Activated CD4-positive, CD25-positive, alpha-beta regulatory T cell (primary cell): ENCODE measurements around the gene TADA2B.
"Not testable (repeated sequence)": the region's sequence is repeated elsewhere in the genome, so short reads cannot be mapped to it uniquely, and the experiment has no call there.

Experiments
- DNase-seq, 4 experiments: peaks; one replicate each; lab custom pipeline; 2025; lab: John Stamatoyannopoulos, UW

TADA2B gene

DNA sequence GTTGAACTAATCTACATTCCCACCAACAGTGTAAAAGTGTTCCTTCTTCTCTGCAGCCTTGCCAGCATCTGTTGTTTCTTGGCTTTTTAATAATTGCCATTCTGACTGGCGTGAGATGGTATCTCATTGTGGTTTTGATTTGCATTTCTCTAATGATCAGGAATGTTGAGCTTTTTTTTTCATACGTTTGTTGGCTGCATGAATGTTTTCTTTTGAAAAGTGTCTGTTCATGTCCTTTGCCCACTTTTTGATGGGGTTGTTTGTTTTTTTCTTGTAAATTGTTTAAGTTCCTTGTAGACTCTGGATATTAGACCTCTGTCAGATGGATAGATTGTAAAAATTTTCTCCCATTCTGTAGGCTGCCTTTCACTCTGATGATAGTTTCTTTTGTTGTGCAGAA is 36.7 kb downstream of the TADA2B start:
- not testable (repeated sequence) for DNase-seq

- DNase-seq: no peak
Observed at GRCh38 chr4:7083597-7084563, 40.7 kb downstream of the TADA2B start.

- DNase-seq: not testable (repeated sequence)
Observed at GRCh38 chr4:7084564-7084961, 41.4 kb downstream of the TADA2B start.

GRCh38 chr4:7086384-7086783 is 43.2 kb downstream of the TADA2B start:
- DNase-seq: no peak

DNA sequence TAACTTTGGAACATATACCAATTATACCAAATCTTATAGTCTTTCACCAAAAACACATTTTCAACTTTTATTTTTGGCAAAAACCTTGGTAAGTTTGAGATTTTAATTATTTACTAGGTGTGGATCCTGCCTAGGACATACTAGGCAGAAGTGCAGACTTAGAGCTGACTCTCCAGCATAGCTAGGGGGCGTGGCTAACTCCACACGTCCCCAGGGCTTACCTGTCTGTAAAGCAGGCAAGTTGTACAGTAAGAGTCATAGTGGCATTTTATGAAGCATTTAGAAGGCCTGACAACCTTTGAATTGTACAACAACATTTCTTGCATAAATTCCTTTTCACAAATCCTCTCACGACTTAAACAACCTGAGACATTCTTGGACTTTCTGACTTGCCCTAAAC is 43.9 kb downstream of the TADA2B start:
- no peak for DNase-seq

DNA sequence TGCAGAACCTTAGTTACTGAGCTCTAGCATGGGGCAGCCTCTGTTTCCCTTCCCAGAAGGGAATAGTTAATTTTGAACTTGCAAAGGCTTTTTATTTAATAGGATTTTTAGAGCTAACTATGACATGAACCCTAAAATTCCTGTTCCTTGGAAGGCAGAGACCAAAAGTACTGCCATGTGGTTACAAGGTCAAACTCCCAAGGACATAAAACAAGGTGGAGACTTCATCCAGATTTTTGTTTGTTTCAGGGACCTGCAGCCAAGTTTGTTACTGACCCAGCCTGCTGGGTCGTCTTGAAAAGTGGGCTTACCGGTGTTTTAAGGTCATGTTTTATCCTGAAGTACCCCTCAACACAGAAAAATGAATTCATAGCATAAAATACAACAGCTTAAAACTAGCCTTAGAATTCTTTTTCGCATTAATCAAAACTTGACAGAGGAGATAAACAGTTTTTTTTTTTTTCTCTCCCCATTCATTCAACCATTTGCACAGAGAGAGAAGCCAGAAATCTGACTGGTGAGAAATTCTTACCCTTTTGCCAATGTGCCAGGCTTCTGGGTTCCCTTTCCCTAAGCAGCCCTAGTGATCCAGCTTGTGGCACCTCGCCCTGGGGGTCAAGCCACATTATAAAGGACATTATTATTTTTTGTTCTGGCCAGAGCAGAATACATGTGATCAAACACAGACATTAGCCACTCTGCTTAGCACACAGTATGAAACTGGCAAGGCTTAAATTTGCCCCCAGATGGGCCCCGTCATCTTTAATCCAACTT is 46.2 kb downstream of the TADA2B start:
- DNase-seq: no peak

DNA sequence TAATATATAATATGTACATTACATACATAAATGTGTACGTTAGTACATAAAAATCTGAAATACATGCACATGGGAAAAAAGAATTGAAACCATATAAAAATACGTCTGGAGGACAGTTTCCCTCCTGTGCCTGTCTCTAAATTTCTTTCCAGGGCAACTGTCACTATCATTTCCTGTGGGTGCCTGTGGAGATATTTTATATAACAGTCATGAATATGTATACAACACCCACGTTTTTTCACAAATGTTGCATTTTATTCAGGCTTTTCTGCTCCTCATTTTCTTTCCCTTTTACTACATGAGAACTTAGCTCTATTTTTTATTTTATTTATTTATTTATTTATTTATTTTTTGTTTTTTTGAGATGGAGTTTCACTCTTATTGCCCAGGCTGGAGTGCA is 48.9 kb downstream of the TADA2B start:
- no peak for DNase-seq

- DNase-seq: no peak
Observed at GRCh38 chr4:7094916-7095315, 51.7 kb downstream of the TADA2B start.

DNA sequence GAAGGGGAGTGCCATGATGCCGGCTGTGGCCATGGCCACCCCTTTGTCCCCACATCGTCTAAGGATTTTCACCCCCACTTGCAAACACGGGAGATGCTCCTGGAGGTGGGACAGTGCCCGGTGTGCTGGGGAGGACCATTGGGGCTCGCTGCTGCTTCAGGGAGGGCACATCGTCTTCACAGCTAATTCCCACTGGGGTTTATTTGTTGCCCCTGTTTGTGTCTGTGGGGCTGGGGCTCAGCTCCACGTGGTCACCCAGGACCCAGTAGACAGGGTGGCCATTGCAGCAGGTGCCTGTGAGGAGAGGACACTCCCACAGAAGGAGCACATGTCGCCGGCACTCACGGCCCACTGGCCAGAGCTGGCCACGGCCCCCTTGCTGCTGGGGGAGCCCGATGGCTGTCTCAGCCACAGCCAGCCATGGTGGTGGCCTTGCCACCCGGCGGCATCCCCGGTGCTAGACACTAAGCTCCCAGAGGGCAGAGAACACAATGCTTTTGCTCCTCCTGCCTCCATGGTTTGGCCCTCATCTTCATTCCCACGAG is 52.5 kb downstream of the TADA2B start:
- DNase-seq: no peak

- no peak for DNase-seq
Observed at GRCh38 chr4:7096236-7096635, 53.1 kb downstream of the TADA2B start.

GRCh38 chr4:7101692-7102515 is 58.7 kb downstream of the TADA2B start:
- DNase-seq: peak in 2 of 4 experiments; percentile 15 to 17

DNA sequence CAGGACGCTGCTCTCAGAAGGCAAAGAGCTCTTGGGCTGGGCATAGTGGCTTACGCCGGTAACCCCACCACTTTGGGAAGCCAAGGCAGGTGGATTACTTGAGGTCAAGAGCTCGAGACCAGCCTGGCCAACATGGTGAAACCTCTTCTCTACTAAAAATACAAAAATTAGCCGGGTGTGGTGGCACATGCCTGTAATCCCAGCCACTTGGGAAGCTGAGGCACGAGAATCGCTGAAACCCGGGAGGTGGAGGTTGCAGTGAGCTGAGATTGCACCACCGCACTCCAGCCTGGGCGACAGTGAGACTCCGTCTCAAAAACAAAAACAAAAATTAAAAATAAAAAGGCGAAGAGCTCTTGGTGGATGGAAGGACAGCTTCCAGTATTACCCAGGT is 59.3 kb downstream of the TADA2B start:
- not testable (repeated sequence) for DNase-seq

- peak; percentile 56 to 73 (median 72) for DNase-seq
Observed at GRCh38 chr4:7103031-7103606, 59.9 kb downstream of the TADA2B start.

- no peak for DNase-seq
Observed at GRCh38 chr4:7103607-7104365, 60.6 kb downstream of the TADA2B start.

DNA sequence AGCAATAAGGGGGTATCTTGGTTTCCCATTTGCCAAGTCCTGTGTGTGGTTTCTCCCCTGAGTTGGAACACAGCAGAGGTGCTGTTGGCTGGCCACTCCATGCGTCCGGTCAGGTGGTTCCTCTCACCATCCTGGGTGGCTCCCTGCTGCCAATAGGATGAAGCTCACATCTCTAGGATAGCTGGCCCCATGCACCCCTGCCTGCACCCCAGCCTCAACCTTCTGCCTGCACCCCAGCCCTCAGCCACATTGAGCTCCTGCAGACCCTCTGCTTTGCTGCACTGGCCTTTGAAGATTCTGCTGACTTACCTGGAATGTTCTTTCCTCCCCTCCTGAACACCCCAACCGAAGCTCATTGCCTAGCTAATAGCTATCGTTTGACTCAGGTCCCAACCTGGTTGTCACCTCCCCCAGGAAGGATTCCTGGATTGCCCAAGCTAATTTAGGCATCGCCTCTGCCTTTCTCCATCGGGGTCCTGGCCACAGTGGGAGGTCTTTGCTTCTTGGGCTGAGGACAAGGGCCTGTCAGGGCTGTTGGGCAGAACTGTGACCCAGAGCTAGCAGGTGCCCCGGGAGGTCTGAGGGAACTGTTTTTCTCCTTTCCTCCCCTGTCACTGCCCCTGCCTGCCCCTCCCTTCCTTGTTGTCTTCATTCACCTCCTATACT is 61.3 kb downstream of the TADA2B start:
- DNase-seq: no peak

GRCh38 chr4:7105276-7105675 is 62.1 kb downstream of the TADA2B start:
- no peak for DNase-seq

- no peak for DNase-seq
Observed at GRCh38 chr4:7107166-7107905, 64.2 kb downstream of the TADA2B start.
